Fibroblast of pulmonary artery (primary cell): ENCODE measurements around the gene RNF186.
A peak's percentile ranks its signal among the peaks of the same experiment; 100 is the strongest.

Source experiments
- DNase-seq: peaks from one replicate; pipeline ENCODE4 v3.0.0-alpha.2; 2010; ENCODE audit warnings: low read depth
- H3K4me3 ChIP-seq: replicated peaks from 2 replicates; pipeline ENCODE4 v1.5.1; 2011; ENCODE audit warnings: low read depth, mild to moderate bottlenecking, control low read depth, low read length, moderate library complexity
- CTCF ChIP-seq: IDR thresholded peaks from 2 replicates; pipeline ENCODE4 v1.5.1; 2011; ENCODE audit warnings: mild to moderate bottlenecking, control low read depth, low read length, inconsistent platforms; ENCODE audit errors: missing control alignments

RNF186 gene

GRCh38 chr1:19814681-19815503, at the start of gene RNF186:
Gene RNF186 (minus strand): TSS chr1:19815283. CDS start chr1:19815101, 182 bp downstream.
- TF ChIP-seq CTCF, result no peak
- DNase-seq, result no peak
- no peak within 1 kb of the TSS for H3K4me3 ChIP-seq

- DNase-seq, result no peak
- no peak overlapping the region for H3K4me3 ChIP-seq
- TF ChIP-seq CTCF, result no peak
These were observed 49.6 kb upstream of the RNF186 start for GRCh38 chr1:19864570-19865160.

GRCh38 chr1:19862944-19863343, 47.9 kb upstream of the RNF186 start:
- no peak for DNase-seq
- no peak for TF ChIP-seq CTCF
- no peak overlapping the region for H3K4me3 ChIP-seq

GRCh38 chr1:19861842-19862530, 46.9 kb upstream of the RNF186 start:
- H3K4me3 ChIP-seq, result no peak overlapping the region
- no peak for TF ChIP-seq CTCF
- no peak for DNase-seq

- no peak for TF ChIP-seq CTCF
- H3K4me3 ChIP-seq, result no peak overlapping the region
- peak; percentile 19 for DNase-seq
These were observed 46.0 kb upstream of the RNF186 start for GRCh38 chr1:19861034-19861433.

GRCh38 chr1:19860418-19860817, 45.3 kb upstream of the RNF186 start:
- no peak for DNase-seq
- H3K4me3 ChIP-seq, result no peak overlapping the region
- TF ChIP-seq CTCF, result no peak
